BJ (cell line): Measurements from ENCODE around the gene ZFP62. TPM values are rescaled to one million over a fixed set of nuclear protein-coding genes. Genes with fewer than 3 reads are reported as not detected.

Source experiments
- CTCF ChIA-PET: fragments of 350-600 bp; formaldehyde crosslinking; extraction: SDS; loops from one replicate; lab custom pipeline; 2021; ENCODE audit warnings: antibody characterized with exemption, inconsistent platforms; lab: Yijun Ruan, JAX
- POLR2A ChIA-PET: fragments of 300-600 bp; sonication (Branson Sonifier 250); formaldehyde crosslinking; extraction: SDS; loops from one replicate; lab custom pipeline; 2021; ENCODE audit warnings: antibody characterized with exemption; lab: Charles Lee
- DNase-seq: peaks from one replicate; pipeline ENCODE4 v3.0.0-alpha.2; 2011; ENCODE audit warnings: low read depth
- H3K27me3 ChIP-seq: 2 replicates; pipeline ENCODE4 v1.6.0; 2011; ENCODE audit warnings: low read length; ENCODE audit not compliant: control insufficient read depth, insufficient read depth
- H3K36me3 ChIP-seq: 2 replicates; pipeline ENCODE4 v1.5.1; 2011; ENCODE audit warnings: low read length; ENCODE audit not compliant: control insufficient read depth, insufficient read depth
- H3K4me3 ChIP-seq: 2 replicates; pipeline ENCODE4 v1.5.1; 2011; ENCODE audit warnings: low read depth, mild to moderate bottlenecking, control low read depth, low read length
- polyA plus RNA-seq: library from polyadenylated mRNA; depleted of rRNA; stranded (reverse); fragments of >200 nt; gene quantifications from 2 replicates; pipeline ENCODE4 v1.2.3, GENCODE V29; 2011
- TF ChIP-seq, protein P1 (sequence below): IDR thresholded peaks from 2 replicates; pipeline ENCODE4 v1.5.1; 2011; ENCODE audit warnings: low read depth, mild to moderate bottlenecking, control low read depth, inconsistent platforms, low read length, moderate library complexity; ENCODE audit not compliant: insufficient read depth

ZFP62 gene
- polyA plus RNA-seq, 1 experiment = 5.4 TPM

DNA sequence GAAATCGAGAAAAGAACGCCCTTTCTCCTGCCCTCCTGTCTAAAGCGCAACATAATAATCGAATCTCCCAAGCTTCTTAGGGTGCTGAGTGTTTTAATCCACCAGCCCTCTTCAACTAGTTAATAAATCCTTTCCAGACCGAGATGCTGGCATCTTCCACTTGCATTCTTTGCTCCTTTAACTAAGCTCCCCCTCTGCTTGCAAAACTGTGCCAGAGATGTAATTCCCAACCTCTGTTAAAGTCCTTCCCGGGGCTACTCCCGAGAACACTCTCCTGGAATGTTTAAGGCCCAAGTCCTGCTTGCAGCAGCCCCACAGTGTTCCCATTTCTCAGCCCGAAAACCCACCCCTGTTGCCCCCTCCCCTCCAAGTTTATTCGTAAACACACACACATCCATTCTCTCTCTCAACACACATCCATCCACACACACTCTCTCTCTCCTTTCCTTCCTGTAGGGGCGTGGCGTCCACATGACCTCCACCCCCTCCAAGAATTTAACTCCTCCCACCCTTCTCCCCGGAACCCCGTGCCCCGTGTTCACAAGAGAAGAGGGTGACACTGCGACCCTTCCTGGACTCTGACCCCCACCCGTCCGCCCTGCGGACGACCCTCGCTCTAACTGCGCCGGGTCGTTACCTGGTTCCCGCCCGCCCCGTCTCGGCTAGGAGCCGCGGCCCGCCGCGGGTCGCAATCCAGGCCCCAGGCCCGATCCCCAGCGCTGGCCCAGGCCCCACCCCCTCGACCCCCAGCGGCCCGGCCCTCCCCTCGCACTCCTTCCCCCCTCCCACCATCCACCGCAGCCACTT lies 51.5 kb downstream of the ZFP62 start:
- CTCF ChIA-PET = interaction anchor here (3.2 kb wide), 1 partner anchor 24 kb away, joined by 15 read pairs; no protein-coding TSS in a partner anchor
- POLR2A ChIA-PET = interaction anchor here (1.6 kb wide), 1 partner anchor 10 kb away, joined by 3 read pairs; no protein-coding TSS in a partner anchor

DNA sequence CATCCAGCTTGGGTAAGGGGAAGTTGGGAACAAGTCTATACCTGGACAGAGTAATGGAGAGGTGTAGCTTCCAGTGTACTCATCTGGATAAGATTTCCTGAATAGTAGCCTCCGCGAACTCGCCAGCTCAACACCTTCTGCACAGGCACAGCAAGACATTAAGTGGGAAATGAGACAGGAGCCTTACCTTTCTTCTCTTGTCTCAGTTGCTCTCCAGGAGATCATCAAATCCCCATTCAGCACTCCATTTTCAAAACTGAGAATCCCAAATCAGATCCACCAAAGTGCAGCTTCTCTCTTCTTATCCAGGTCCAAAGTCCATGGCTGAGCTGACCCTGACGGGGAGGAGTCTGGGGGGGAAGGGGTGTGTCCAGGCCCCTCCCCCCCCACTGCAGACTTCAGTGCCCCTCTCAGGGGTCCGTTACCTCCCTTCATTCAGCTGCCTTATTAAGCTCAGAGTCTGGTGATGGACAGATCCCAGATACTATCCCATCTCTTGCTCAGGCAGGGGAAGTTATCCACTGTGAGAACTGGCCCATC lies 52.5 kb downstream of the ZFP62 start:
- ChIA-PET POLR2A (interaction anchor here (1.6 kb wide), 1 partner anchor 9 kb away, joined by 3 read pairs; no protein-coding TSS in a partner anchor), CTCF (interaction anchor here (0.7 to 3.2 kb wide), 3 partner anchors 10 to 380 kb away, joined by 3 to 15 read pairs (median 3); no protein-coding TSS in a partner anchor)
- Histone ChIP-seq H3K36me3 (no peaks in the 10 kb centered on the region), H3K27me3 (no peaks in the 10 kb centered on the region), H3K4me3 (peak overlapping the region; percentile 69)
- TF ChIP-seq, protein P1, sequence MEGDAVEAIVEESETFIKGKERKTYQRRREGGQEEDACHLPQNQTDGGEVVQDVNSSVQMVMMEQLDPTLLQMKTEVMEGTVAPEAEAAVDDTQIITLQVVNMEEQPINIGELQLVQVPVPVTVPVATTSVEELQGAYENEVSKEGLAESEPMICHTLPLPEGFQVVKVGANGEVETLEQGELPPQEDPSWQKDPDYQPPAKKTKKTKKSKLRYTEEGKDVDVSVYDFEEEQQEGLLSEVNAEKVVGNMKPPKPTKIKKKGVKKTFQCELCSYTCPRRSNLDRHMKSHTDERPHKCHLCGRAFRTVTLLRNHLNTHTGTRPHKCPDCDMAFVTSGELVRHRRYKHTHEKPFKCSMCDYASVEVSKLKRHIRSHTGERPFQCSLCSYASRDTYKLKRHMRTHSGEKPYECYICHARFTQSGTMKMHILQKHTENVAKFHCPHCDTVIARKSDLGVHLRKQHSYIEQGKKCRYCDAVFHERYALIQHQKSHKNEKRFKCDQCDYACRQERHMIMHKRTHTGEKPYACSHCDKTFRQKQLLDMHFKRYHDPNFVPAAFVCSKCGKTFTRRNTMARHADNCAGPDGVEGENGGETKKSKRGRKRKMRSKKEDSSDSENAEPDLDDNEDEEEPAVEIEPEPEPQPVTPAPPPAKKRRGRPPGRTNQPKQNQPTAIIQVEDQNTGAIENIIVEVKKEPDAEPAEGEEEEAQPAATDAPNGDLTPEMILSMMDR = no peak
- DNase-seq = no peak

More for the DNA sequence above, 51.5 kb downstream of the ZFP62 start:
- H3K36me3 ChIP-seq = no peaks in the 10 kb centered on the region
- H3K27me3 ChIP-seq = no peaks in the 10 kb centered on the region
- H3K4me3 ChIP-seq = peak overlapping the region; percentile 69
- TF ChIP-seq, protein P1 = no peak
- no peak for DNase-seq

DNA sequence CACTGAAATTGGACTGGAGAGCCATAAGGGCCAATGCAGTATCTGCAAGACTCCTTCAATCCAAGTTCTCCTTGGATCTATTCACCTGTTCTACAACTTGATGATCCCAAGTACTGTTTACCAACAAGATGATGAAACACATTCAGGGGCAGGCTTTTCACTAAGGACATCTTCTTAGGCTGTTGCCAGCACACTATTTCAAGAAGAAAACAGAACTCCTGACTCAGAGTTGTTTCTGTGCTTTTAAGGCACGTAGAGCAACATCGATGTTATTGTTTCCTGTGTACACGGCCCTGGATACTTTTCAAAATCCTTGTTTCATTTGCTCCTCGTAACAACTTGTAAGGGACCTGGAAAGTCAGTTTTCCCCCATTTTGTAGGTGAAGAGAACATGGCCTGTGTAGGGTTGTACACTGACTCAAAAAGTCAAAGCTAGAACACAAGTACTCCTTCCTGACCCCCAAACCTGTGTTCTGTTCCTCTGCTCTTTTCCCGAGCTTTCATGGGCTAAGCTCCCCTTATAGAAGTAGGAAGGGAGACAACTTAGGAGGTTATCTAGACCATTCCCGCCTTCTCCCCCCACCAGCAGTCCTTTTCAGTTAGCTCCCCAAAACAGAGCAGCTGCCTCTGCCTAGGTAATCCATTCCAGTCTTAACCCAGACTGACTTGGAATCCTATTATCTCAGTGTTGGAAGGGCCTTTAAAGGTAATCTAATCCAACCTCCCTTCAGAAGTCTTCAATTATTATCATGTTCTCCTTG lies 53.2 kb downstream of the ZFP62 start:
- no peak for DNase-seq
- peak overlapping the region; percentile 27 for H3K4me3 ChIP-seq
- TF ChIP-seq, protein P1 = no peak
- ChIA-PET CTCF (interaction anchor here (1.4 to 3.2 kb wide), 2 partner anchors 10 to 23 kb away, joined by 3 to 15 read pairs; no protein-coding TSS in a partner anchor), POLR2A (no interaction called here)
- H3K27me3 ChIP-seq = no peaks in the 10 kb centered on the region
- H3K36me3 ChIP-seq = no peaks in the 10 kb centered on the region

DNA sequence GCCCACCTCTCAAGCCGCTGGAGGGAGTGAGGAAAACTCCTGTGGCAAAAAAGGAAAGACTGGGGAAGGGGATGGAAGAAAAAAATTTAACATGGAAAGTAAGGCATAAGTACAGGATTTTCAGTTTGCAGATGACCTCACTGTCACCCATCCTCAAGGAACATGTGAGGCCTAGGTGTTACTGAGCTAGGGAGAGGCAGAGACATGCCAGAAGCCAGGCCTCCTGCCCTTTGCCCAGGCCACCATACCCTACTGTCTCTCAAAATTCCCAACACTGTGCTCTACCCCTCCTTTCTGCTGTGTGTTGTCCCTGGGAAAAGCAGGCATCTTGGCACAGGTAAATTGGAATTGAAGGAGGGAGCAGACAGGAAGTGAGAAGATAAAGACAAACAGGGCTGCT lies 54.0 kb downstream of the ZFP62 start:
- ChIA-PET CTCF (interaction anchor here (1.1 kb wide), 1 partner anchor 21 kb away, joined by 3 read pairs; no protein-coding TSS in a partner anchor), POLR2A (no interaction called here)
- Histone ChIP-seq H3K27me3 (no peaks in the 10 kb centered on the region), H3K36me3 (no peaks in the 10 kb centered on the region), H3K4me3 (no peak overlapping the region)
- no peak for DNase-seq
- TF ChIP-seq, protein P1 = no peak
